GM10248 (cell line): ENCODE results near the gene UBXN1.

Source experiments
- CTCF ChIA-PET: fragments of 300-600 bp; sonication (Branson Sonifier 250); formaldehyde crosslinking; extraction: SDS; loops from one replicate; lab custom pipeline; 2021; ENCODE audit warnings: antibody characterized with exemption; lab: Yijun Ruan, JAX
- POLR2A ChIA-PET: fragments of 350-650 bp; sonication (Branson Sonifier 250); formaldehyde crosslinking; extraction: SDS; loops from one replicate; lab custom pipeline; 2020; ENCODE audit warnings: antibody characterized with exemption; lab: Yijun Ruan, JAX
- DNase-seq: peaks from one replicate; pipeline ENCODE4 v3.0.0; 2012; ENCODE audit errors: extremely low spot score
- CTCF ChIP-seq: IDR thresholded peaks from 2 replicates; pipeline ENCODE4 v1.5.1; 2012; ENCODE audit warnings: mild to moderate bottlenecking, low read depth; ENCODE audit errors: extremely low read depth, missing control alignments, control extremely low read depth

Gene UBXN1

GRCh38 chr11:62646825-62647608 is 31.9 kb downstream of the UBXN1 start:
- no peak for TF ChIP-seq CTCF
- POLR2A ChIA-PET = interaction anchor here (0.5 to 2.2 kb wide), 4 partner anchors 18 to 981 kb away, joined by 3 to 27 read pairs (median 8); partner anchors contain the start of genes C11orf98, CSKMT, TUT1 and UQCC3
- DNase-seq = no peak
- CTCF ChIA-PET = interaction anchor here (1.1 to 1.6 kb wide), 4 partner anchors 8 to 47 kb away, joined by 3 to 6 read pairs (median 4); partner anchors contain the start of gene B3GAT3

GRCh38 chr11:62645946-62646824 is 32.7 kb downstream of the UBXN1 start, which contains the start of gene GANAB:
Gene GANAB (minus strand): TSS chr11:62646613. CDS start chr11:62646599, 14 bp downstream.
- TF ChIP-seq CTCF = no peak
- ChIA-PET CTCF (interaction anchor here (0.7 to 1.6 kb wide), 10 partner anchors 9 to 34 kb away, joined by 3 to 6 read pairs (median 4); partner anchors contain the start of gene B3GAT3), POLR2A (interaction anchor here (0.5 to 2.2 kb wide), 6 partner anchors 19 to 980 kb away, joined by 3 to 27 read pairs (median 4); partner anchors contain the start of genes C11orf98, CSKMT, TUT1 and UQCC3)
- DNase-seq = peak; percentile 100

GRCh38 chr11:62645671-62645945 is 33.3 kb downstream of the UBXN1 start:
- no peak for DNase-seq
- POLR2A ChIA-PET = interaction anchor here (0.6 to 2.2 kb wide), 4 partner anchors 19 to 212 kb away, joined by 3 to 27 read pairs (median 6); partner anchors contain the start of genes C11orf98, CSKMT and TUT1
- CTCF ChIA-PET = interaction anchor here (0.7 to 1.6 kb wide), 9 partner anchors 10 to 35 kb away, joined by 3 to 6 read pairs (median 4); partner anchors contain the start of gene B3GAT3

GRCh38 chr11:62644220-62644619 is 34.7 kb downstream of the UBXN1 start:
- no peak for DNase-seq
- no peak for TF ChIP-seq CTCF
- POLR2A ChIA-PET = interaction anchor here (0.6 to 2.5 kb wide), 3 partner anchors 16 to 110 kb away, joined by 3 to 15 read pairs (median 3); partner anchors contain the start of genes C11orf98, CSKMT and ZBTB3
- CTCF ChIA-PET = interaction anchor here (1.4 to 1.5 kb wide), 2 partner anchors 19 to 125 kb away, joined by 3 read pairs; no protein-coding TSS in a partner anchor

More at GRCh38 chr11:62645671-62645945, 33.3 kb downstream of the UBXN1 start:
- no peak for TF ChIP-seq CTCF

DNA sequence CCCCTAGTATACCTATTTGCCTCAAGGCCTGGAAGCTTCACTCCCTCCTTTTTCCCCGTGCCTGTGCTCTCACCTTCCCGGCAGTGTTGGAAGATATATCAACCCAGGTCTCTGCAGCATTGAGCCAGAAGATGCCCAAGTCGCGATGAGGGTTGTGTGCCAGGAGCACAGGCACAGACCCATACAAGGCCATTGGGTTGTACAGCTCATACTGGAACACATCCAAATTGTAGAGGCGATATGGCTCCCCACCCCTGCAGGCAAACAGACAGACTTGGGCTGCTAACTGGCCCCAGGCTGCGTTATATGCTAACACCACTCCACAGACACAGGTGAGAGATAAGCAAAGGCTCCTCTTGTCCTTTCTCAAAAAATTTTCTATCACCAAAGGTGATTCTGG is 46.4 kb downstream of the UBXN1 start:
- no peak for DNase-seq
- ChIA-PET CTCF (interaction anchor here (0.8 to 1.1 kb wide), 2 partner anchors 10 to 69 kb away, joined by 3 read pairs; no protein-coding TSS in a partner anchor), POLR2A (no interaction called here)
- TF ChIP-seq CTCF = no peak

GRCh38 chr11:62627713-62628112 is 51.2 kb downstream of the UBXN1 start:
- ChIA-PET CTCF (interaction anchor here (1.0 to 2.2 kb wide), 3 partner anchors 16 to 142 kb away, joined by 3 to 6 read pairs (median 4); partner anchors contain the start of gene EML3), POLR2A (no interaction called here)

More at GRCh38 chr11:62627713-62628112, 51.2 kb downstream of the UBXN1 start:
- TF ChIP-seq CTCF = no peak
- no peak for DNase-seq
